ENCODE results near the gene TRPM6. TPM values are rescaled to one million over a fixed set of nuclear protein-coding genes. Genes with fewer than 3 reads are reported as not detected.

TRPM6 gene
- total RNA-seq, 1 donor from 2014 or later = 0.27 TPM

GRCh38 chr9:74742792-74743730 lies 144.7 kb downstream of the TRPM6 start:
- DNase-seq (ENCODE audit: missing footprints) (no peak), ATAC-seq (no peak)
- intact Hi-C loops (cut with DNase I) = loop anchor here (10.0 kb wide), 1 partner anchor 1538 kb away; no protein-coding TSS in a partner anchor

DNA sequence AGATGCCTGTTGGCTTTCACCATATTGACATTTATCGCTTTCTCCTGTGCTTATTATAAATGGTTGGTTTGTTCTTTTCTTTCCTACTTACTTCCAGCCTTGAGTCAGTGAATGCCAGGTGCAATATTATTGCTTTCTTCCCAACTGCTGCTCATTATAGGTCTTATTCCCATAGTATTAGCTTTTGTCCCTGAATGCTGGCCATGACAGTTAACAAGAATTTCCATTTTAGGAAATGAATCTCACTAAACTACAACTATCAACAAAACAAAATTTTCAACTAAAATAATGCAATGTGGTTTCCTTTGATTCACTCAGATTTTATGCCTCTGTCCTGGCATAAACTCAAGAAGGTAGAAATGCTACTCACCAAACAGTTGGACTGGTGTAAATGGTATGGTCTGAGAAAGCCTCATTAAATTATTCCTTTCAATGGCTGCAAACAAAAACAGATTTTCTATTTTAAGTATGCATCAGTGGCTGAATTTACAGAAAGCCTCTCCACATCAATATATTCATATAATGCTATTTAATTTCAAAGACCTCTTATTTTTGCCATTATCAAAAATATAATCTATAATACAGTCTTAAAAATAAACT lies 145.4 kb downstream of the TRPM6 start:
- intact Hi-C loops (cut with DNase I) = loop anchor here (10.0 kb wide), 1 partner anchor 1537 kb away; no protein-coding TSS in a partner anchor
- ATAC-seq = no peak
- no peak for DNase-seq (ENCODE audit: missing footprints)

- no peak for ATAC-seq
- no peak for DNase-seq (ENCODE audit: missing footprints)
- intact Hi-C loops (cut with DNase I) = no loop called here
Observed at GRCh38 chr9:74736646-74737045, 151.1 kb downstream of the TRPM6 start.

DNA sequence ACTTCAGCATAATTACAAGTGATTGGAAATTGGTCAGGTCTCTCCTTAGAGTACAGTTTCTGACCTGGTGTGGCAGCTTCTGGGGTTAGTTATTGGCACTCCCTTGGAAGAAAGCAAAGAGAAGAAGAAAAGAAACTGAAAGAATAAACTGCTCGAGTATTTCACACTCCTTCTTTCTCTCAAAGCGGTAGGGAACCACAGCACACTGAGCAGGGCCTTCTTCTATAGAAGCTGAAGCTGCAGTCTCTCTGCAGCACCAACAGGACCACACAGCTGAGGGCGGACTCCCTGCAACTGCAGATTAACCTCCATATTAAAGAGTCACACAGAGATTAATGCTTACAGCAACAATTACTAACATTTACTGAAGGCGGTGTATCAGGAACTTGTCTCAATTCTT lies 152.0 kb downstream of the TRPM6 start:
- ATAC-seq (no peak), DNase-seq (ENCODE audit: missing footprints) (no peak)
- intact Hi-C loops (cut with DNase I) = no loop called here

DNA sequence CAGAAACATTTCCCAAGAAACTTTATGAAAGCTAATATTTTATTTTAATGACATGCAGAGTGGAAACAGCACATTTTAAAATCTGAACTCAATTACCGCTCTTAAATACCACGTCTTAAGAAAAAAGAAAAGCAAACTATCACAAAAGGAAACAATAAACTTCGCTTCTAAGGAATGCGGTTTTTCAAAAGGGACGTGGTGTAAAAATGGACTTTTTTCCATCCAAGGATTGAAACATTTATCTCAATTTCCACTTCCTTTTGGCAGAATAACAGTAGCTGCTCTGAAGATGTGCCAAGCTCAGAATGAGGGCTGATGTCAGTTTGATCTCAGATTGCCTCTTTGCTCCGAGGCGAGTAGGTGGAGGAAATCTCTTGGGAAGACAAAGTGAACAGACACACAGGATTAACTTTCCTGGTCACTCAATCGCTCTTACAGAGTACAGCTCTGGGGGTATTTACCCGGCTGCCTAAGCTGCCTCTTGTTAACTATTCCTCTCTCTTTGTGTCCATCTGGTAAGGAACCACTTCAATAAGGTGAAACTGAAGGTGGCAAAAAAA lies 158.5 kb downstream of the TRPM6 start:
- intact Hi-C loops (cut with DNase I) = no loop called here
- DNase-seq (ENCODE audit: missing footprints) = no peak
- no peak for ATAC-seq

- intact Hi-C loops (cut with DNase I) = no loop called here
- DNase-seq (ENCODE audit: missing footprints) (no peak), ATAC-seq (no peak)
Observed at GRCh38 chr9:74728176-74728575, 159.5 kb downstream of the TRPM6 start.

DNA sequence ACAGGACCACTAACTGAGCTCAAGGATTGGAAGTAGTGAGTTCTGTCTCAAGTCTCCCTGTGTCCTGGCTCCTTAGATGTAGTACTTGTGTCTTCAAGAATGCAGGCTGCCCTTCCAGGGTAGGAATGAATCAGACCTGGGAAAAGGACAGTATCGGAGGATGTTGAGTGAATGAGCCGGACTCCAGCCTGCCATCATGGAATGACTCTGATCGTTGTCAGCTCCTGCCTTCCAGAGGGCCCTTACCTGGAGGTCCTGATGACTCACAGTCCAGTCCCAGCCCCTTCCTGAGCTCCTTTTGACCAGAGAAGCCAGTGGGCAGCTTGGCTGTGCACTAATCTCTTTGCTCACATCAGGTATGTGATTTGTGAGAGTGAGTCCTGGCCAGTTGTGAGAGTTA lies 161.1 kb downstream of the TRPM6 start:
- no peak for DNase-seq (ENCODE audit: missing footprints)
- ATAC-seq = no peak
- intact Hi-C loops (cut with DNase I) = no loop called here

DNA sequence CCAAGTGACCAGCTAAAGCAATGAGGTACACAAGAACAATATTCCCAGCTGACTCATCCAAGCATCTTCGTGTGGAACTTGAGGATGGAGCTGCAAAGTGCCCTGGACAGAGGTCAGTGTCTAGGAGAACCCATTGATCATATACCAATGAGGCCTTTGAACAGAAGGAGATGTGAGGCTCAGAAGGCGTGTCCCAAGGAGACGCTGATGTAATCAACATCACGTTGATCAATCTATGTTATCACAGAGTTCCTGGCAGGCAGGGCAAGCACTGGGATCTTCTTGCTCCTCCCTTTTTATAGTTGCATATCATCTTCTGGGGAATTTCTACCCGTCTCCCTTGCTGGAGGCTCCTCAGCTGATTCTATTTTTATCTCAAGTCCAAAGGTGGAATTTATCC lies 163.4 kb downstream of the TRPM6 start:
- no peak for DNase-seq (ENCODE audit: missing footprints)
- no peak for ATAC-seq
- intact Hi-C loops (cut with DNase I) = no loop called here

- ATAC-seq = no peak
- intact Hi-C loops (cut with DNase I) = no loop called here
- DNase-seq (ENCODE audit: missing footprints) = no peak
Observed at GRCh38 chr9:74721696-74722660, 165.7 kb downstream of the TRPM6 start.

DNA sequence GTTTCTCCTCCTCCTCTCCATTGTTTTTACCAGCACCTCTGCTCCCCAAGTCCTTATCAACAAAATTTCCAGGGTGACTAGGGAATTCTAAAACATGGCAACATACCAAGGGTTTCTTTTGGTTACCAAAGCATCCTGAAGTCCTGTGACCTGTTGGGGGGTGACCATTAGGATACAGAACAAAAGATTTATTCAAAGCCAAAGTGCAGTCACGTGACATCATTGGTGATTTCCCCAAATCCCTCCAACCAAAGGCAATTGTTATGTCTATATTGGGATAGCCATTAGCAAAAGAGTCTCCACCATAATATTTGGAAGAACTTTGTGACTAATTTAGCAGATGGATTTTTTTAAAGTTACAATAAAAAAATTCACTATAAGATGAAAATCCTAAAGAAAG lies 168.4 kb downstream of the TRPM6 start:
- DNase-seq (ENCODE audit: missing footprints) (no peak), ATAC-seq (no peak)
- intact Hi-C loops (cut with DNase I) = no loop called here

DNA sequence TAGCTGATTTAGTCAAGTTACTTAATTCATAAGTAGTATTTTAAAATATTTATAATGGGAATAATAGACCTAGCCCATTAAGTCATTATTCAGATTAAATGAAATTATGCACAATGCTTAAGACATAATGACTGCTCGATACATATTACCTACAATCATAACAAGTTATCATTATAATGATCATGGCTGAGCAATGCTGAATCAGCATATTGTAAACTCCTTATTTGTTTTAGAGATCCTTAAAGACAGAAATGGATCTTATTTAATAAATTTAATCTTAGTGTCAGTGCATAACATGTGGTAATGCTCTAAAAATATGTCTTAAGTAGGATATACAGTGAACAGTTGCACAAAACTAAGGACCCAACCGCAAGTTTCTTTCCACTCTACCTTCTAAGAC lies 169.0 kb downstream of the TRPM6 start:
- no peak for ATAC-seq
- no peak for DNase-seq (ENCODE audit: missing footprints)
- intact Hi-C loops (cut with DNase I) = no loop called here

DNA sequence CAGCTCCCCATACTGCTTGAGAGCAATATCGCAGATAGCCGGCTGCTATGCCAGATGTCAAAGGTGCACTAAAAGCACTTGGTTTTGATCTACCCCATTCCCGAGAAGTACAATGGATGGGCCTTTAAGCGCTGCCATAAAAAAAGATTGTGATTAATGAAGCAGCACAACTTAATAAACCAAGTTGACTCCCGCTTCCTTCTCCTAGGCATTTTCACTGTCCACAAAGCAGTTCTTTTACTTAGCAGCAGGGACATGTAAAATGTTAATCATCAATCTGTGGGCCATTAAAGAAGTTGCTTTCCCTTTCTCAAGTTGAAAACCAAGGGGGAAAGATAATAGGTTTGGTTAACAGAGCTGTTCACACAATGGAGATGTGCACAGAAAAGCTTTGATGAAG lies 176.4 kb downstream of the TRPM6 start:
- DNase-seq (ENCODE audit: missing footprints) (no peak), ATAC-seq (no peak)
- intact Hi-C loops (cut with DNase I) = no loop called here

DNA sequence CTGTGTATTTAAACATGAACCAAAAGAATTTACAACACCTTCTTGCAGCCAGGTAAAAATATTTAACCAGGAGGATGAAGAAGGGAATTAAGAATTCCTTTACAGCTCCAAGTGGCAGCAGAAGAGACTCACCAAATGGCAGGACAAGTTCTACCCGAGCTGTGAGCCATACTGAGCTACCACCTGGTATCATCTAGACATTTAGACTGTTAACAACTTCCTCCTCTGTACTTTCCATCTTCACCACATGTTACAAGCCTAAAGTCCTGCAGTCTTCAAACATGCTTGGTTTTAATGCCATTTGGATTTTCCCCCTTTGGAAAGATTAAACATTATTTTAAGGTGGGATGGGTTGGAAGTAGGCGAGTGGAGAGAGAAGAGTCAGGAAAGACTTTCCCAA lies 190.2 kb downstream of the TRPM6 start:
- DNase-seq (ENCODE audit: missing footprints) (no peak), ATAC-seq (no peak)
- intact Hi-C loops (cut with DNase I) = no loop called here

DNA sequence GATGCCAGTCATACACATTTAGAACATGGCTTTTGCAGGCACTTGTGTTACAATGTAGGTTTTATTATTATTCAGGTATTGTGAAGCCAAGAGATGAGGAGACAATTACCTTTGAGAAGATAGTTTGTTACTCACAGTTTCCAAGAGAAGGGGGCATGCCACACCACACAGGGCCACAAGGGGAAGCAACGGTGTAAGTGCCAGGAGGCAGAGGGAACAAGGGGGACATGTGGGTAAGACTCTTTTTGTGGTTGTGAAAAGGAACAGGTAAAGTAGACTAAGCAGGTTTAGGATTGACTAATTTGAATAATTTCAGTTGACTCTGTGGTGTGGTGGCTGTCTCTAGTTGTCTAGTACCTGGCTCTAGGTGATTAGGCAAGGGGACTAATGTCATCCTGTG lies 191.2 kb downstream of the TRPM6 start:
- intact Hi-C loops (cut with DNase I) = no loop called here
- ATAC-seq = no peak
- DNase-seq (ENCODE audit: missing footprints) = no peak

GRCh38 chr9:74691058-74691457 lies 196.7 kb downstream of the TRPM6 start:
- intact Hi-C loops (cut with DNase I) = no loop called here
- DNase-seq (ENCODE audit: missing footprints) = no peak
- ATAC-seq = no peak

DNA sequence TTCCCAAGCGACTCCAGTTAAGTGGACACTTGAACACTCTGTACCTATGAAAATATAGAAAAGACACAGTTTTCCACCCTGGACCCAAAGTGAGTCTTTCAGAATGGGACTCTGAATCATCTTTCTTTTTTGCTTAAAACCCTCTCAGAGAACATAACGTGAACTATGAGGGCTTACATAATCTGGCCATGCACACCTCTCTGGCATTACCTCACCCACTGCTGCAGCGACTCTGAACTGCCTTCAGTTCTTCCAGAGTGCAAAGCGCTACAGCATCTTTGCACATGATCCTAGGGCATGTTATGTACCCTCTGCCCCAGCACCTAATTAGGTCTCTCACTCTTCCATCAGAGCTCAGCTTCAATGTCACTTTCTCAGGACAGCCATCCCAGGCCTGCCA lies 204.4 kb downstream of the TRPM6 start:
- ATAC-seq (no peak), DNase-seq (ENCODE audit: missing footprints) (no peak)
- intact Hi-C loops (cut with DNase I) = no loop called here

- intact Hi-C loops (cut with DNase I) = no loop called here
- ATAC-seq = no peak
Observed at GRCh38 chr9:74681906-74682305, 205.8 kb downstream of the TRPM6 start.

DNA sequence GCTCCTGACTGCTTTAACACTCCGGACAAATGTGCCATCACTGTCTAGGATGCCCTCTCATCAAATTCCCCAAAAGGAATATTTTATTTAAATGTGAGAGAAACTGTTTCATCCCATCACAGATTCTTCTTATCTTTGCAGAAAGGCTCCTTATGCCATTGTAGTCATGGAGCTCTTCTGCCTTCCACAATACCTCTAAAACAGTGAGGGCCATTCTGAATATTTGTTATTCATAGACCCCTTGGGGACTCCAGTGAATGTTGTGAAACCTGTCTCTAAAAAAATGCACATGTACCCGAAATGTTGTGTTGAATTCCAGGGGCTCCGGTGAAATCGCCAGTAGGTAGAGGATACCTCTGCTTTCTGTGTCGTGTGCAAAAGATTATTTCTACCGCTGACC lies 213.6 kb downstream of the TRPM6 start:
- intact Hi-C loops (cut with DNase I) = no loop called here
- DNase-seq (ENCODE audit: missing footprints) (no peak), ATAC-seq (no peak)

More at GRCh38 chr9:74681906-74682305, 205.8 kb downstream of the TRPM6 start:
- DNase-seq (ENCODE audit: missing footprints) = no peak

All from Right ventricle myocardium inferior (tissue), 1 donor.